ENCODE results near the gene USP33. TPM values are rescaled to one million over a fixed set of nuclear protein-coding genes. Genes with fewer than 3 reads are reported as not detected.

USP33 gene
- total RNA-seq, 4 donors from 2014 or later: 87.9 to 108 (median 88.7) TPM

- Histone ChIP-seq H3K9me3 (no peaks in the 10 kb centered on the region), H3K4me3 (peak overlapping the region in 1 of 4 donors; percentile 12), H3K27me3 (no peaks in the 10 kb centered on the region), H3K4me1 (peaks cover 0 to 71% (median 10%) of the 10 kb centered on the region in 4 donors), H3K27ac (peak overlapping the region in 2 of 4 donors; percentile 43 to 49), H3K36me3 (no peaks in the 10 kb centered on the region)
- DNase-seq (ENCODE audit: low spot score in 2 of 2): no peak
- WGBS, 2 donors: 66 to 75% methylated on average over 2 of the region's 2 CpGs
- TF ChIP-seq POLR2A (IDR thresholded peaks at IDR 0.05): no peak
- TF ChIP-seq, protein P1, sequence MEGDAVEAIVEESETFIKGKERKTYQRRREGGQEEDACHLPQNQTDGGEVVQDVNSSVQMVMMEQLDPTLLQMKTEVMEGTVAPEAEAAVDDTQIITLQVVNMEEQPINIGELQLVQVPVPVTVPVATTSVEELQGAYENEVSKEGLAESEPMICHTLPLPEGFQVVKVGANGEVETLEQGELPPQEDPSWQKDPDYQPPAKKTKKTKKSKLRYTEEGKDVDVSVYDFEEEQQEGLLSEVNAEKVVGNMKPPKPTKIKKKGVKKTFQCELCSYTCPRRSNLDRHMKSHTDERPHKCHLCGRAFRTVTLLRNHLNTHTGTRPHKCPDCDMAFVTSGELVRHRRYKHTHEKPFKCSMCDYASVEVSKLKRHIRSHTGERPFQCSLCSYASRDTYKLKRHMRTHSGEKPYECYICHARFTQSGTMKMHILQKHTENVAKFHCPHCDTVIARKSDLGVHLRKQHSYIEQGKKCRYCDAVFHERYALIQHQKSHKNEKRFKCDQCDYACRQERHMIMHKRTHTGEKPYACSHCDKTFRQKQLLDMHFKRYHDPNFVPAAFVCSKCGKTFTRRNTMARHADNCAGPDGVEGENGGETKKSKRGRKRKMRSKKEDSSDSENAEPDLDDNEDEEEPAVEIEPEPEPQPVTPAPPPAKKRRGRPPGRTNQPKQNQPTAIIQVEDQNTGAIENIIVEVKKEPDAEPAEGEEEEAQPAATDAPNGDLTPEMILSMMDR (IDR thresholded peaks at IDR 0.05): no peak
- TF ChIP-seq EP300 (IDR thresholded peaks at IDR 0.05): no peak
Measured at GRCh38 chr1:77672374-77672773, 87.3 kb downstream of the USP33 start.

DNA sequence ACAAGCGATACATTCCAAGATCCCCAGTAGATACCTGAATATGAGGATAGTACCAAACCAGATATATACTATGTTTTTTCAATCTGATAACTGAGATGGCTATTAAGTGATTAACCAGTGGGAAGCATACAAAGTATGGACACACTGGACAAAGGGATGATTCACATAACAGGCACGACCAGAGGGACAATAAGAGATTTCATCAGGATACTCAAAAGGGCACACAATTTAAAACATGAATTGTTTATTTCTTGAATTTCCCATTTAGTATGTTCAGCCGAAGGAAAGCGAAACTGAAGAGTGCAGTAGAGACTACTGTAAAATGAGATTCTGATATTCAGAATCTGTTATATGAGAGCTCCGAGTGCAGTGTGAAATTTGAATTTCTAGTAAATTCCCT, 87.8 kb downstream of the USP33 start:
- peaks cover 0 to 65% (median 10%) of the 10 kb centered on the region in 4 donors for H3K4me1 ChIP-seq
- WGBS, 2 donors: 60 to 64% methylated on average over 5 of the region's 5 CpGs
- peak overlapping the region in 1 of 4 donors; percentile 12 for H3K4me3 ChIP-seq

DNA sequence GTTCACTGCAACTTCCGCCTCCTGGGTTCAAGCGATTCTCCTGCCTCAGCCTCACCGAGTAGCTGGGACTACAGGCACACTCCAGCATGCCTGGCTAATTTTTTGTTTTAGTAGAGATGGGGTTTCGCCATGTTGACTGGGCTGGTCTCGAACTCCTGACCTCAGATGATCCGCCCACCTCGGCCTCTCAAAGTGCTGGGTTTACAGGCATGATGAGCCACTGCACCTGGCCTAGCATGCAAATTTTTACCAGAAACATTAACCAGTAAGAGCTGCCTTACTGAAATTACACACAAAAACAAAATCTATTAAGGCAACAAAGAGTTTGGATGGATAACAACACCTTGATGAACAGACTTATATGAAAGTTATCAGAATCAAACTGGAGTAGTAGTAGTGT, 89.3 kb downstream of the USP33 start:
- Histone ChIP-seq H3K4me1 (peaks cover 0 to 70% (median 10%) of the 10 kb centered on the region in 4 donors), H3K27me3 (no peaks in the 10 kb centered on the region), H3K9me3 (no peaks in the 10 kb centered on the region), H3K4me3 (no peak overlapping the region), H3K36me3 (no peaks in the 10 kb centered on the region), H3K27ac (no peak overlapping the region)
- TF ChIP-seq EP300 (IDR thresholded peaks at IDR 0.05): no peak
- TF ChIP-seq, protein P1 (IDR thresholded peaks at IDR 0.05): no peak
- TF ChIP-seq POLR2A (IDR thresholded peaks at IDR 0.05): no peak
- 89 to 91% methylated on average over 7 of the region's 7 CpGs for WGBS, 2 donors
- no peak for DNase-seq (ENCODE audit: low spot score in 2 of 2)

More for the DNA sequence above, 87.8 kb downstream of the USP33 start:
- no peak for DNase-seq (ENCODE audit: low spot score in 2 of 2)
- no peaks in the 10 kb centered on the region for H3K27me3 ChIP-seq
- TF ChIP-seq, protein P1 (IDR thresholded peaks at IDR 0.05): no peak
- TF ChIP-seq POLR2A (IDR thresholded peaks at IDR 0.05) (no peak), EP300 (IDR thresholded peaks at IDR 0.05) (no peak)
- no peaks in the 10 kb centered on the region for H3K36me3 ChIP-seq
- H3K27ac ChIP-seq: peak overlapping the region in 2 of 4 donors; percentile 43 to 49
- no peaks in the 10 kb centered on the region for H3K9me3 ChIP-seq

- H3K36me3 ChIP-seq: no peaks in the 10 kb centered on the region
- H3K27me3 ChIP-seq: no peaks in the 10 kb centered on the region
- H3K27ac ChIP-seq: no peak overlapping the region
- DNase-seq (ENCODE audit: low spot score in 2 of 2): no peak
- TF ChIP-seq, protein P1 (IDR thresholded peaks at IDR 0.05): no peak
- TF ChIP-seq EP300 (IDR thresholded peaks at IDR 0.05): no peak
- TF ChIP-seq POLR2A (IDR thresholded peaks at IDR 0.05): no peak
- H3K4me1 ChIP-seq: peaks cover 3 to 63% (median 10%) of the 10 kb centered on the region in 4 donors
- no peaks in the 10 kb centered on the region for H3K9me3 ChIP-seq
- no peak overlapping the region for H3K4me3 ChIP-seq
- 25 to 28% methylated on average over 1 of the region's 1 CpG for WGBS, 2 donors
Measured at GRCh38 chr1:77668924-77669449, 90.7 kb downstream of the USP33 start.

DNA sequence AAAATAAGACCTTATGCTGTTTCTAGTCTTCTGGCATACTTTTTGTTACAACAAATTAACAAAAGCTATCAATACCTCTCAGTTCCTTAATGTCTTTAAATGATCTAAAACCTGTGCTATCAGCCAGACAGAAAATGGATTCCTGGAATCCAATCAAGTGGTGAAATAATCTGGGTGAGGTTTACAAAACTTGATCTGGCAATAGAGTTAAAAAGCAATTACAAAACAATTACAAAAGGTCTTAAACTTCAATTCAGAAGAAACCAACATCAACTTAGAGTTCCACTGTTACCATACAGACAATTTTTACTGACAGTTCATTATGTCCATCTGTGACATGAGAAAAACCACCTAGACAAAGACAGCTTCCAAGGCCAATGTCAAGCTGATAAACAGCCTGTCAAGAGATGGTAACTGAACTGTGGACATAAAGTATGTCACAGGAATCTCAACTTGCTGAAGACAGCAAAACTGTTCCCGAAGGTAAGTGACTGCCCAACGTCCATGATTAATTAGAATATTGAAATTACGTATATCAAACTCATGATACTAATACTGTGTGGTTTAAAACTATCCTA, 94.6 kb downstream of the USP33 start:
- no peak overlapping the region for H3K27ac ChIP-seq
- H3K27me3 ChIP-seq: no peaks in the 10 kb centered on the region
- H3K36me3 ChIP-seq: peaks cover 0 to 3% (median 0%) of the 10 kb centered on the region in 3 donors
- H3K4me3 ChIP-seq: no peak overlapping the region
- TF ChIP-seq EP300 (IDR thresholded peaks at IDR 0.05) (no peak), POLR2A (IDR thresholded peaks at IDR 0.05) (no peak)
- TF ChIP-seq, protein P1 (IDR thresholded peaks at IDR 0.05): no peak
- no peak for DNase-seq (ENCODE audit: low spot score in 2 of 2)
- H3K4me1 ChIP-seq: peaks cover 0 to 24% (median 1%) of the 10 kb centered on the region in 4 donors
- no peaks in the 10 kb centered on the region for H3K9me3 ChIP-seq
- 82 to 83% methylated on average over 3 of the region's 3 CpGs for WGBS, 2 donors
